MCF 10A (cell line): ENCODE results near the gene EXOC3L2. TPM values are rescaled to one million over a fixed set of nuclear protein-coding genes. Genes with fewer than 3 reads are reported as not detected.

Source experiments
- BruUV-seq: library from RNA; stranded (reverse); fragments of 400-500 nt; replicated peaks from 2 replicates; lab custom pipeline; 2021; lab: Mats Ljungman, UMichigan
- CTCF ChIA-PET: fragments of 300-600 bp; sonication (Branson Sonifier 250); formaldehyde crosslinking; extraction: SDS; loops from one replicate; lab custom pipeline; 2021; ENCODE audit warnings: antibody characterized with exemption, inconsistent platforms; lab: Yijun Ruan, JAX
- POLR2A ChIA-PET: fragments of 300-600, 350-650 bp; sonication (Branson Sonifier 250); formaldehyde crosslinking; extraction: SDS; loops from one replicate; lab custom pipeline; 2020; ENCODE audit warnings: antibody characterized with exemption, inconsistent platforms; lab: Yijun Ruan, JAX
- DNase-seq: peaks from one replicate; pipeline ENCODE4 v3.0.0-alpha.2; 2018; ENCODE audit not compliant: unreplicated experiment
- H3K27ac Mint-ChIP-seq: one replicate; pipeline ENCODE4 v1.8.0; 2022; ENCODE audit warnings: mild to moderate bottlenecking, low read depth, mixed read lengths; ENCODE audit not compliant: unreplicated experiment
- H3K27me3 Mint-ChIP-seq: one replicate; pipeline ENCODE4 v1.8.0; 2022; ENCODE audit warnings: mixed read lengths; ENCODE audit not compliant: insufficient read depth, unreplicated experiment
- H3K36me3 Mint-ChIP-seq: one replicate; pipeline ENCODE4 v1.8.0; 2022; ENCODE audit warnings: mild to moderate bottlenecking, moderate library complexity, mixed read lengths; ENCODE audit not compliant: insufficient read depth, unreplicated experiment
- H3K4me1 Mint-ChIP-seq: one replicate; pipeline ENCODE4 v1.8.0; 2022; ENCODE audit warnings: mixed read lengths; ENCODE audit not compliant: insufficient read depth, unreplicated experiment
- H3K4me3 Mint-ChIP-seq: one replicate; pipeline ENCODE4 v1.8.0; 2022; ENCODE audit warnings: mild to moderate bottlenecking, moderate library complexity, mixed read lengths; ENCODE audit not compliant: unreplicated experiment
- H3K9me3 Mint-ChIP-seq: one replicate; pipeline ENCODE4 v1.8.0; 2022; ENCODE audit warnings: mixed read lengths; ENCODE audit not compliant: unreplicated experiment
- intact Hi-C: fragments of 100-400 bp; cut with micrococcal nuclease; formaldehyde crosslinking; loops from 2 replicates; pipeline ENCODE4 v1.14.1; 2022
- total RNA-seq: library from RNA; stranded (reverse); gene quantifications from 2 replicates; pipeline ENCODE4 v1.2.3, GENCODE V29; 2022
- TF ChIP-seq, protein P1 (sequence below): fragments of 200-600 bp; IDR thresholded peaks from one replicate; pipeline ENCODE4 v1.8.0; 2022; ENCODE audit warnings: antibody characterized with exemption, mild to moderate bottlenecking; ENCODE audit not compliant: unreplicated experiment

The EXOC3L2 gene
- total RNA-seq, 1 experiment from 2014 or later = not detected

DNA sequence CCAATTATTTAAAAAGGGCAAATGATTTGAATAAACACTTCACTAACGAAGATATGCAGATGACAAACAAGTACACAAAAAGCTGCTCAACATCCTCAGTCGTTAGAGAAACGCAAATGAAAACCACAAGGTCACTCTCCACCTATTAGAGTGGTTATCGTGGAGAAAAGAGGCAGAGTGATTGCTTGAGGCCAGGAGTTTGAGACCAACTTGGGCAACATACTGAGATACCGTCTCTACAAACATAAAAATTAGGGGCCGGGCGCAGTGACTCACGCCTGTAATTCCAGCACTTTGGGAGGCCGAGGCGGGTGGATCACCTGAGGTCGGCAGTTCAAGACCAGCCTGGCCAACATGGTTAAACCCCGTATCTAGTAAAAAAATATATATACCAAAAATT is 39.4 kb downstream of the EXOC3L2 start:
- Mint-ChIP-seq H3K27ac (no peak overlapping the region), H3K36me3 (peaks cover under 1% of the 10 kb centered on the region), H3K4me3 (no peak overlapping the region), H3K4me1 (peaks cover 13% of the 10 kb centered on the region), H3K9me3 (no peaks in the 10 kb centered on the region), H3K27me3 (no peaks in the 10 kb centered on the region)
- intact Hi-C loops = no loop called here
- TF ChIP-seq, protein P1, sequence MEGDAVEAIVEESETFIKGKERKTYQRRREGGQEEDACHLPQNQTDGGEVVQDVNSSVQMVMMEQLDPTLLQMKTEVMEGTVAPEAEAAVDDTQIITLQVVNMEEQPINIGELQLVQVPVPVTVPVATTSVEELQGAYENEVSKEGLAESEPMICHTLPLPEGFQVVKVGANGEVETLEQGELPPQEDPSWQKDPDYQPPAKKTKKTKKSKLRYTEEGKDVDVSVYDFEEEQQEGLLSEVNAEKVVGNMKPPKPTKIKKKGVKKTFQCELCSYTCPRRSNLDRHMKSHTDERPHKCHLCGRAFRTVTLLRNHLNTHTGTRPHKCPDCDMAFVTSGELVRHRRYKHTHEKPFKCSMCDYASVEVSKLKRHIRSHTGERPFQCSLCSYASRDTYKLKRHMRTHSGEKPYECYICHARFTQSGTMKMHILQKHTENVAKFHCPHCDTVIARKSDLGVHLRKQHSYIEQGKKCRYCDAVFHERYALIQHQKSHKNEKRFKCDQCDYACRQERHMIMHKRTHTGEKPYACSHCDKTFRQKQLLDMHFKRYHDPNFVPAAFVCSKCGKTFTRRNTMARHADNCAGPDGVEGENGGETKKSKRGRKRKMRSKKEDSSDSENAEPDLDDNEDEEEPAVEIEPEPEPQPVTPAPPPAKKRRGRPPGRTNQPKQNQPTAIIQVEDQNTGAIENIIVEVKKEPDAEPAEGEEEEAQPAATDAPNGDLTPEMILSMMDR = no peak
- ChIA-PET POLR2A (interaction anchor here (0.6 kb wide), 2 partner anchors 47 to 220 kb away, joined by 3 to 6 read pairs; no protein-coding TSS in a partner anchor), CTCF (no interaction called here)
- no peak for DNase-seq
- BruUV-seq = no TSS peak

DNA sequence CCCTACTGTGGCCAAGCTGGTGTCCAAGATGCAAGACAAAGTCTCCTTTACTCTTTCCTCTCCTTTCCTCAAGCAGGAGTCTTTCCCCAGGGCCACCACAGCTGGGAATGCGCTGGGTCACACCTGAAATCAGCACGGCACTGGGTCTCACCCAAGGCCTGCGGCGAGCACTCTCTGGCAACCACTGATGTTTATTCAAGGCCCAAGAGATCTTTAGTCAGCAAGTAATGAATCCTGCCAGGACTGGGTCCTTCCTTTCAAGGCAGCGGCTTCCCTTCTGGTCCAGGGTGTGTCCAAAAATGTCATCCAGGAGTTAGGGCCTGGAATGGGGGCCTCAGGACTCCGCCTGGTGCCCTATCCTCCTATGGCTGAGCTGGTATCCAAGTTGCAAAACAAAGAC is 42.6 kb downstream of the EXOC3L2 start:
- ChIA-PET POLR2A (interaction anchor here (0.6 to 1.8 kb wide), 4 partner anchors 24 to 576 kb away, joined by 3 to 10 read pairs (median 3); partner anchors contain the start of genes BLOC1S3 and TRAPPC6A), CTCF (interaction anchor here (0.8 kb wide), 1 partner anchor 218 kb away, joined by 3 read pairs; no protein-coding TSS in a partner anchor)
- Mint-ChIP-seq H3K27me3 (peaks cover 11% of the 10 kb centered on the region), H3K4me3 (no peak overlapping the region), H3K36me3 (no peaks in the 10 kb centered on the region), H3K4me1 (peaks cover 14% of the 10 kb centered on the region), H3K27ac (peak overlapping the region; percentile 4), H3K9me3 (no peaks in the 10 kb centered on the region)
- DNase-seq = peak; percentile 56
- intact Hi-C loops = loop anchor here (5.0 kb wide), 1 partner anchor 45 kb away; the partner anchor contains the start of gene EXOC3L2
- TF ChIP-seq, protein P1 = no peak
- no TSS peak for BruUV-seq

DNA sequence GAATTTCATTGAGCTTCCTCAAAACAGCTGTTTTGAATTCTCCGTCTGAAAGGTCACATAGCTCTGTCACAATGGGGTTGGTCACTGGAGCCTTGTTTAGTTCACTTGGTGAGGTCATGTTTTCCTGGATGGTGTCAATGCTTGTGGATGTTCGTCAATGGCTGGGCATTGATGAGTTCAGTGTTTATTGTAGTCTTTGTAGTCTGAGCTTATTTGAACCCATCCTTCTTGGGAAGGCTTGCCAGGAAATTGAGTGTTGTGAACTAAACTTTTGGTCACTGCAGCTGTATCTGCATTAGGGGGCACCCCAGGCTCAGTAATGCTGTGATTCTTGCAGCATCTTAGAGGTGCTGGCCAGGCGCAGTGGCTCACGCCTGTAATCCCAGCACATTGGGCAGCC is 44.6 kb downstream of the EXOC3L2 start:
- Mint-ChIP-seq H3K27me3 (peaks cover 11% of the 10 kb centered on the region), H3K4me3 (no peak overlapping the region), H3K36me3 (no peaks in the 10 kb centered on the region), H3K9me3 (no peaks in the 10 kb centered on the region), H3K4me1 (peaks cover 21% of the 10 kb centered on the region), H3K27ac (no peak overlapping the region)
- CTCF ChIA-PET = interaction anchor here (0.6 to 2.0 kb wide), 3 partner anchors 49 to 172 kb away, joined by 3 to 4 read pairs (median 4); no protein-coding TSS in a partner anchor
- POLR2A ChIA-PET = interaction anchor here (1.2 kb wide), 1 partner anchor 32 kb away, joined by 4 read pairs; no protein-coding TSS in a partner anchor
- intact Hi-C loops = loop anchor here (1.0 to 5.0 kb wide), 2 partner anchors 47 to 138 kb away; partner anchors contain the start of gene EXOC3L2
- peak; percentile 55 for DNase-seq
- TF ChIP-seq, protein P1 = peak; percentile 18
- BruUV-seq = no TSS peak

DNA sequence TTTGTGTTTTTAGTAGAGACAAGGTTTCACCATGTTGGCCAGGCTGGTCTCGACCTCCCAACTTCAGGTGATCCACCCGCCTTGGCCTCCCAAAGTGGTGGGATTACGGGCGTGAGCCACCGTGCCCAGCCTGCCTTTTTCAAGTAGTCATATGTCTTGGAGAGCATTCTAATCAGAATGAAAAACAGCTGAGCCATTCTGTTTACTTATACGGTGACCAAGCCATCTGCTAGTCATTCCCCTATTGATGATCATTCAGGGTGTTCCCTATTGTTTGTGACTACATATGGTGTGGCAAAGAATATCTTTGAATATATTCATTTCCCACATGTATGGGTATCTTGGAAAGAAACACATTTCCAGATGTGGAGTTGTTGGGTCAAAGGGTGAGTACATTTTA is 49.4 kb downstream of the EXOC3L2 start:
- TF ChIP-seq, protein P1 = no peak
- intact Hi-C loops = no loop called here
- no peaks in the 10 kb centered on the region for H3K36me3 Mint-ChIP-seq
- CTCF ChIA-PET = no interaction called here
- BruUV-seq = no TSS peak
- no peaks in the 10 kb centered on the region for H3K9me3 Mint-ChIP-seq
- DNase-seq = no peak
- peaks cover 14% of the 10 kb centered on the region for H3K4me1 Mint-ChIP-seq
- peaks cover 11% of the 10 kb centered on the region for H3K27me3 Mint-ChIP-seq
- H3K4me3 Mint-ChIP-seq = no peak overlapping the region
- POLR2A ChIA-PET = interaction anchor here (0.6 to 2.2 kb wide), 3 partner anchors 14 to 1585 kb away, joined by 3 to 5 read pairs (median 3); partner anchors contain the start of genes BLOC1S3 and TRAPPC6A
- H3K27ac Mint-ChIP-seq = no peak overlapping the region
